ENCODE results near the gene VTCN1.

Gene VTCN1

GRCh38 chr1:117241512-117241911, 30.8 kb upstream of the VTCN1 start:
- CTCF ChIA-PET, result no interaction called here
- TF ChIP-seq CTCF (IDR thresholded peaks at IDR 0.05; ENCODE audit: control extremely low read depth, extremely low read depth, low read depth, missing control alignments), result no peak
- DNase-seq (ENCODE audit: extremely low spot score), result no peak
- POLR2A ChIA-PET, result no interaction called here

- ChIA-PET POLR2A (no interaction called here), CTCF (interaction anchor here (0.8 kb wide), 1 partner anchor 38 kb away, joined by 3 read pairs; no protein-coding TSS in a partner anchor)
- TF ChIP-seq CTCF (IDR thresholded peaks at IDR 0.05; ENCODE audit: control extremely low read depth, extremely low read depth, low read depth, missing control alignments), result no peak
- no peak for DNase-seq (ENCODE audit: extremely low spot score)
Measured at GRCh38 chr1:117240547-117240946, 29.8 kb upstream of the VTCN1 start.

GRCh38 chr1:117239467-117239866, 28.7 kb upstream of the VTCN1 start:
- POLR2A ChIA-PET, result no interaction called here
- no peak for TF ChIP-seq CTCF (IDR thresholded peaks at IDR 0.05; ENCODE audit: control extremely low read depth, extremely low read depth, low read depth, missing control alignments)
- DNase-seq (ENCODE audit: extremely low spot score), result no peak
- CTCF ChIA-PET, result no interaction called here

- POLR2A ChIA-PET, result no interaction called here
- TF ChIP-seq CTCF (IDR thresholded peaks at IDR 0.05; ENCODE audit: control extremely low read depth, extremely low read depth, low read depth, missing control alignments), result no peak
- no peak for DNase-seq (ENCODE audit: extremely low spot score)
- CTCF ChIA-PET, result no interaction called here
Measured at GRCh38 chr1:117237726-117238381, 27.1 kb upstream of the VTCN1 start.

- POLR2A ChIA-PET, result no interaction called here
- no peak for TF ChIP-seq CTCF (IDR thresholded peaks at IDR 0.05; ENCODE audit: control extremely low read depth, extremely low read depth, low read depth, missing control alignments)
- CTCF ChIA-PET, result no interaction called here
- DNase-seq (ENCODE audit: extremely low spot score), result no peak
Measured at GRCh38 chr1:117235863-117236465, 25.2 kb upstream of the VTCN1 start.

GRCh38 chr1:117232531-117232930, 21.8 kb upstream of the VTCN1 start:
- TF ChIP-seq CTCF (IDR thresholded peaks at IDR 0.05; ENCODE audit: control extremely low read depth, extremely low read depth, low read depth, missing control alignments), result no peak
- DNase-seq (ENCODE audit: extremely low spot score), result no peak
- ChIA-PET POLR2A (no interaction called here), CTCF (no interaction called here)
